ENCODE measurements around the gene TASP1.

DNA sequence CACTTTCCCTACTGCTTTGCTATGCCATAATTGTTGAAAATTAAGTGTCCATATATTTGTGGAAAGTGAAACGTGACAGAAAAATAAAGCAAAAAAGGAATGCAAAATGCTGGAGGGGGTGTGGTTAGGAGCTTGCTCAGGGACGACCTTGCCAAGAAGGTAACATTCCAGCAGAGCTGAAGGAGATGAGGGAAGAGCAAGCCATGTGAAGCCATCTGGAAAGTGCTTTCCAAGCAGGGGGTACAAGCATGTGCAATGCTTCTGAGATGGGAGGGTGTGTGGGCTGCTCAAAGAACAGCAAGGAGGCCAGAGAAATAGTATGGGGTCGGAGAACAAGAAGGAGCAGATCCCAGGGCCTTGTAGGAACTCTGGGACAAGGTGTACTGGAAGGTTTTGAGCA, 255.9 kb downstream of the TASP1 start:
- TF ChIP-seq YY1 (IDR thresholded peaks at IDR 0.05) = no peak
- TF ChIP-seq CTCF (IDR thresholded peaks at IDR 0.05; ENCODE audit: low read depth, low read length, missing input control) = no peak
- TF ChIP-seq GABPA (IDR thresholded peaks at IDR 0.05 in 1 of 2, conservative IDR thresholded peaks at IDR 0.05 in 1 of 2) = no peak
- no peak for TF ChIP-seq TAF1 (conservative IDR thresholded peaks at IDR 0.05)
- TF ChIP-seq REST (IDR thresholded peaks at IDR 0.05) = no peak
- TF ChIP-seq EGR1 (IDR thresholded peaks at IDR 0.05; ENCODE audit: low read depth in 2 of 2) = no peak
- TF ChIP-seq, protein P1, sequence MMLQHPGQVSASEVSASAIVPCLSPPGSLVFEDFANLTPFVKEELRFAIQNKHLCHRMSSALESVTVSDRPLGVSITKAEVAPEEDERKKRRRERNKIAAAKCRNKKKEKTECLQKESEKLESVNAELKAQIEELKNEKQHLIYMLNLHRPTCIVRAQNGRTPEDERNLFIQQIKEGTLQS (IDR thresholded peaks at IDR 0.05) = no peak
- no peak for TF ChIP-seq RXRA (IDR thresholded peaks at IDR 0.05)
- no peak for TF ChIP-seq RAD21 (IDR thresholded peaks at IDR 0.05)
- TF ChIP-seq NR2F2 (IDR thresholded peaks at IDR 0.05) = no peak
- TF ChIP-seq, protein P2, sequence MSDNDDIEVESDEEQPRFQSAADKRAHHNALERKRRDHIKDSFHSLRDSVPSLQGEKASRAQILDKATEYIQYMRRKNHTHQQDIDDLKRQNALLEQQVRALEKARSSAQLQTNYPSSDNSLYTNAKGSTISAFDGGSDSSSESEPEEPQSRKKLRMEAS (IDR thresholded peaks at IDR 0.05) = no peak
